IPS-20b (cell line): Measurements from ENCODE around the gene PTPRN2.
"Not testable (repeated sequence)": the region's sequence is repeated elsewhere in the genome, so short reads cannot be mapped to it uniquely, and the experiment has no call there.

ENCODE experiments used
- H3K27ac ChIP-seq: one replicate; pipeline ENCODE4 v1.5.1; 2013; ENCODE audit warnings: low read length
- H3K27me3 ChIP-seq: 2 replicates; pipeline ENCODE4 v1.6.1; 2013; ENCODE audit warnings: mild to moderate bottlenecking, low read length, inconsistent platforms; ENCODE audit not compliant: insufficient read depth
- H3K36me3 ChIP-seq: 2 replicates; pipeline ENCODE4 v1.6.1; 2013; ENCODE audit warnings: low read depth, mild to moderate bottlenecking, inconsistent platforms, low read length, moderate library complexity; ENCODE audit not compliant: insufficient read depth
- H3K4me1 ChIP-seq: 2 replicates; pipeline ENCODE4 v1.6.1; 2013; ENCODE audit warnings: mild to moderate bottlenecking, control low read depth, inconsistent platforms, low read length, moderate library complexity; ENCODE audit not compliant: insufficient read depth
- H3K4me3 ChIP-seq: 2 replicates; pipeline ENCODE4 v1.5.1; 2013; ENCODE audit warnings: mild to moderate bottlenecking, low read length, inconsistent platforms
- H3K9ac ChIP-seq: 2 replicates; pipeline ENCODE4 v1.6.1; 2013; ENCODE audit warnings: low read depth, mild to moderate bottlenecking, inconsistent platforms, low read length, moderate library complexity
- H3K9me3 ChIP-seq: 2 replicates; pipeline ENCODE4 v1.6.1; 2013; ENCODE audit warnings: mild to moderate bottlenecking, low read depth, low read length, inconsistent platforms; ENCODE audit not compliant: insufficient read depth

The PTPRN2 gene

GRCh38 chr7:157905651-157906461, 681.8 kb downstream of the PTPRN2 start:
- no peaks in the 10 kb centered on the region for H3K27me3 ChIP-seq
- no peak overlapping the region for H3K27ac ChIP-seq
- H3K4me3 ChIP-seq: no peak overlapping the region
- no peak overlapping the region for H3K9ac ChIP-seq
- H3K4me1 ChIP-seq: peaks cover 4% of the 10 kb centered on the region; the same call in 1 of the 2 replicates
- H3K9me3 ChIP-seq: peaks cover 67% of the 10 kb centered on the region
- H3K36me3 ChIP-seq: no peaks in the 10 kb centered on the region

GRCh38 chr7:157904866-157905570, 682.6 kb downstream of the PTPRN2 start:
- Histone ChIP-seq H3K9me3 (peaks cover 69% of the 10 kb centered on the region), H3K9ac (no peak overlapping the region), H3K4me3 (no peak overlapping the region), H3K4me1 (peaks cover 4% of the 10 kb centered on the region; the same call in 1 of the 2 replicates), H3K36me3 (no peaks in the 10 kb centered on the region), H3K27me3 (no peaks in the 10 kb centered on the region), H3K27ac (no peak overlapping the region)

- Histone ChIP-seq H3K9me3 (peaks cover 67% of the 10 kb centered on the region), H3K9ac (no peak overlapping the region), H3K4me1 (peaks cover 4% of the 10 kb centered on the region; the same call in 1 of the 2 replicates), H3K4me3 (no peak overlapping the region), H3K36me3 (no peaks in the 10 kb centered on the region), H3K27ac (no peak overlapping the region), H3K27me3 (no peaks in the 10 kb centered on the region)
These were observed 683.3 kb downstream of the PTPRN2 start for GRCh38 chr7:157904211-157904865.

GRCh38 chr7:157903710-157904109, 683.9 kb downstream of the PTPRN2 start:
- no peaks in the 10 kb centered on the region for H3K36me3 ChIP-seq
- H3K9me3 ChIP-seq: peaks cover 68% of the 10 kb centered on the region
- no peak overlapping the region for H3K9ac ChIP-seq
- no peak overlapping the region for H3K4me3 ChIP-seq
- no peak overlapping the region for H3K27ac ChIP-seq
- peaks cover 4% of the 10 kb centered on the region; the same call in 1 of the 2 replicates for H3K4me1 ChIP-seq
- no peaks in the 10 kb centered on the region for H3K27me3 ChIP-seq

DNA sequence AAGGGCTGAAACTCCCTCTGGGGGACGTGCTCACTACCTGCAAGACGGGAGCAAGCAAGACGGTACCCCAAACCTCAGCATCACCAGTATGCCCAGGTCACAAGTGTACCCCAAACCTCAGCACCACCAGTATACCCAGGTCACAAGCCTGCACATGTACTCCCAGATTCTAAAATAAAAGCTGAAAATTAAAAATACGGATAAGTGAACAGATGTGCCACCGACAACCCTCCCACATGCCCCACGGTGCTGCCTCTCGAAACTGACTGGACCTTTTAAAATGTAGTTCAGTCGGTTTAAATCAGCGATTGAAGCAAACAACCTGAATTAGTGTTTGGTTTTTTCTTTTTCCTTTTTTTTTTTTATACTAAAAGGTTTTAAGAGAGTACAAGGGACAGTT, 684.3 kb downstream of the PTPRN2 start:
- Histone ChIP-seq H3K9ac (no peak overlapping the region), H3K27me3 (no peaks in the 10 kb centered on the region), H3K27ac (no peak overlapping the region), H3K4me1 (peaks cover 4% of the 10 kb centered on the region; the same call in 1 of the 2 replicates), H3K4me3 (no peak overlapping the region), H3K9me3 (peaks cover 72% of the 10 kb centered on the region), H3K36me3 (no peaks in the 10 kb centered on the region)

- peaks cover 63% of the 10 kb centered on the region for H3K9me3 ChIP-seq
- H3K9ac ChIP-seq: not testable (repeated sequence)
These were observed 685.6 kb downstream of the PTPRN2 start for GRCh38 chr7:157901816-157902610.

DNA sequence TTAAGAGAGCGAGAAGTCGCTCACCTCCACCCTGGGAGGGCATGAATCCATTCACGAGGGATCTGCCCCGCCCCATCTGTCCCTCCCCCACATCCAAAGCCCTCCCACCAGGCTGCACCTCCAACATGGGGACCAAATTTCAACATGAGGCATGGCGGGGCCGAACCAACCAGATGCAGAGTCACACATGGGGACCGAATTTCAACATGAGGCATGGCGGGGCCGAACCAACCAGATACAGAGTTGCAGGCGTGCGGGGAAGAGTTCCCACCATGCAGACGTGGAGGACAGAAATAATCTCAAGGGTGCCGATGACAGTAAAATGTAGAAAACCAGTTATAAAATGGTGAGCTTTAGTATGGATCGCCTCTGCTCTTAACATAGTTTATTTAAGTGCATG, 686.5 kb downstream of the PTPRN2 start:
- H3K4me3 ChIP-seq: no peak overlapping the region
- peaks cover 56% of the 10 kb centered on the region for H3K9me3 ChIP-seq
- no peak overlapping the region for H3K9ac ChIP-seq
- H3K27ac ChIP-seq: no peak overlapping the region
- H3K27me3 ChIP-seq: no peaks in the 10 kb centered on the region
- H3K36me3 ChIP-seq: no peaks in the 10 kb centered on the region
- peaks cover 4% of the 10 kb centered on the region; the same call in 1 of the 2 replicates for H3K4me1 ChIP-seq

More at GRCh38 chr7:157901816-157902610, 685.6 kb downstream of the PTPRN2 start:
- not testable (repeated sequence) for H3K4me3 ChIP-seq, H3K27ac ChIP-seq, H3K27me3 ChIP-seq, H3K4me1 ChIP-seq, H3K36me3 ChIP-seq

DNA sequence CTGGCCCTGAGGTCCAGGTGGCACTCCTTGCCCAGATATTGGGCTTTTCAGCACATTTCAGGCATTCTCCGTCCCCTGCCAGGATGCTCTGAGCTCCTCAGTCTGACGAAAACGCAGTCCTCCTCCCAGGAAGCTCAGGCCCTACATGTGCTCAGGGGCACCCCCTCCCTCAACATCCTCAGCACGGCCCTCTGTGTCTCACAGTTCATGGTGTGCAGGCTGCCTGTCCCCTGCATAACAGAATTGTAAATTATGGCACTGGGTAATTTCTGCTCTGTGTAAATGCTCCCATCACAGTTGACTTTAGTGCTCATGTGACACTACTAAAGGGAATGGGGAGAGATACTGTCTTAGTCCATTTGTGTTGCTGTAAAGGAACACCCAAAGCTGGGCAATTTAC, 687.1 kb downstream of the PTPRN2 start:
- Histone ChIP-seq H3K27ac (no peak overlapping the region), H3K36me3 (no peaks in the 10 kb centered on the region), H3K4me1 (peaks cover 4% of the 10 kb centered on the region; the same call in 1 of the 2 replicates), H3K9me3 (peaks cover 51% of the 10 kb centered on the region), H3K9ac (no peak overlapping the region), H3K27me3 (no peaks in the 10 kb centered on the region), H3K4me3 (no peak overlapping the region)

GRCh38 chr7:157900011-157900410, 687.6 kb downstream of the PTPRN2 start:
- Histone ChIP-seq H3K4me1 (no peaks in the 10 kb centered on the region; the same call in 1 of the 2 replicates), H3K27ac (no peak overlapping the region), H3K36me3 (no peaks in the 10 kb centered on the region), H3K9ac (no peak overlapping the region), H3K27me3 (no peaks in the 10 kb centered on the region), H3K9me3 (peaks cover 52% of the 10 kb centered on the region), H3K4me3 (no peak overlapping the region)

- peaks cover 56% of the 10 kb centered on the region for H3K9me3 ChIP-seq
- no peaks in the 10 kb centered on the region for H3K36me3 ChIP-seq
- H3K9ac ChIP-seq: no peak overlapping the region
- no peaks in the 10 kb centered on the region for H3K4me1 ChIP-seq
- H3K4me3 ChIP-seq: no peak overlapping the region
- no peaks in the 10 kb centered on the region for H3K27me3 ChIP-seq
- no peak overlapping the region for H3K27ac ChIP-seq
These were observed 688.7 kb downstream of the PTPRN2 start for GRCh38 chr7:157898802-157899505.
